Effector memory CD4-positive, alpha-beta T cell (primary cell): Measurements from ENCODE around the gene SPTBN2.

Experiments used
- DNase-seq, 3 donors: peaks; one replicate each; pipeline ENCODE4 v3.0.0-alpha.2; 2020
- H3K27ac ChIP-seq: 2 replicates; pipeline ENCODE4 v1.7.0; 2013; ENCODE audit warnings: mild to moderate bottlenecking, low read length, moderate library complexity; ENCODE audit not compliant: insufficient read depth, poor library complexity, severe bottlenecking
- H3K27me3 ChIP-seq: replicated peaks from 2 replicates; pipeline ENCODE4 v1.7.0; 2013; ENCODE audit warnings: mild to moderate bottlenecking, low read length; ENCODE audit not compliant: insufficient read depth, control insufficient read depth, poor library complexity, severe bottlenecking
- H3K36me3 ChIP-seq: 2 replicates; pipeline ENCODE4 v1.7.0; 2013; ENCODE audit warnings: mild to moderate bottlenecking, low read length, moderate library complexity; ENCODE audit not compliant: control insufficient read depth, insufficient read depth
- H3K4me1 ChIP-seq: 2 replicates; pipeline ENCODE4 v1.7.0; 2013; ENCODE audit warnings: low read length, mild to moderate bottlenecking; ENCODE audit not compliant: control insufficient read depth, insufficient read depth, poor library complexity, severe bottlenecking
- H3K4me3 ChIP-seq: 2 replicates; pipeline ENCODE4 v1.7.0; 2013; ENCODE audit warnings: low read length, low read depth, mild to moderate bottlenecking; ENCODE audit not compliant: insufficient read depth, poor library complexity, severe bottlenecking
- H3K9me3 ChIP-seq: 2 replicates; pipeline ENCODE4 v1.7.0; 2013; ENCODE audit warnings: mild to moderate bottlenecking, low read length, moderate library complexity; ENCODE audit not compliant: control insufficient read depth

SPTBN2 gene

DNA sequence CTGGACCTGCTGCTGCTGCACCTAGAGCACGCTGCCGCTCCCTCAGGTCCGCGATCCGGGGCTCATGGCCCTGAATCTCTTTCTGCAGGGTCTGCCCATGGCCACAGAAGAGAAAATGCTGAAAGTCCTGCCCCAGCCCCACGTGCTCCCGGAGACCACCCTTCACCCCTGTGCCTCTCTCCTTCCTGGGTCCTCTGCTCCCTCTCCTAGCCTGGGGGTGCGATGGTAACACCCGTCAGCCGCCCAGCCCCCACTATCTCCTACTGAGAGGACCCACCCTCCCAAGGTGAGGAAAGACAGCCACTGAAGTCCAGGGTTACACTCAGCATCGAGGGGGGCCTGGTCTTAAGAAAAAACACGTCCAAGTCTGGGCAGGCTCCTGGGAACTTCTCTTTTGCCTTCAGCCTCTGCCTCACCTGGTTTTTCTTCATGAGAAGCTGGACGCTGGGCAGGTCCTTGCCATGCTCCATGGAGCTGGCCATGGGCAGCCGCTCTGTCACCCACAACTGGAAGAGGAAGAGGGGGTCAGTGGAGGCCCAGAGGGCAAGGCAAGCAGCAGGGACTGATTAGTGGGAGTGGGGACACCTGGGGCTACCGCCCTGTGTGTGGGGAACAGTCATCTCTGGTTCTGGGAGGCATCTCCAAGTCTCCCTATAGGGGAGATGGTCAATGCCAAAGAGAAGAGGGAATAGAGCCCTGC is 35.5 kb downstream of the SPTBN2 start:
- no peak for DNase-seq
- H3K36me3 ChIP-seq, result no peaks in the 10 kb centered on the region
- H3K27me3 ChIP-seq, result no peaks in the 10 kb centered on the region
- H3K4me1 ChIP-seq, result no peaks in the 10 kb centered on the region
- H3K27ac ChIP-seq, result no peak overlapping the region
- H3K4me3 ChIP-seq, result no peak overlapping the region
- no peaks in the 10 kb centered on the region for H3K9me3 ChIP-seq

DNA sequence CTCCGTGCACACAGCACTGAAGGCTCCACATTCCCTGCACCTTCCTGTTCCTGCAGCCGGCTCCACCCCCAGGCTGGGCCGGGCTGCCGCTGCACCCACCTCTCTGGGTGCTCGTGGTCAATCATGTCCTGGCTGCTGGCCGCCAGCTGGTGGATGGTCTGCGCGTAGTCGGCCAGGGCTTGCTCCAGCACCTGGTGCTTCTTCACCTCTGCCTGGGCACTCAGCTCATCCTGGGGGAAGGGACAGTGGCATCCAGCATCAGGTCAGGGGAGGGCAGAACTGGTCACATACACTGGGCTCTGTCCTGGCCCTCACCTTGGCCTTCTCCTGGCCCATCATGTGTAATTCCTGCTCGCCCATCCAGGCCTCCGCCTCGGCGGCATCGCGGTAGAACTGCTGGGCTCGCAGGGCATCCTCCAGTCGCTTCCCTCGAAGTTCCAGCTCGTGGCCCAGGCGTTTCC is 36.1 kb downstream of the SPTBN2 start:
- Histone ChIP-seq H3K27ac (no peak overlapping the region), H3K4me3 (no peak overlapping the region), H3K36me3 (no peaks in the 10 kb centered on the region), H3K4me1 (no peaks in the 10 kb centered on the region), H3K9me3 (no peaks in the 10 kb centered on the region), H3K27me3 (no peaks in the 10 kb centered on the region)
- no peak for DNase-seq

DNA sequence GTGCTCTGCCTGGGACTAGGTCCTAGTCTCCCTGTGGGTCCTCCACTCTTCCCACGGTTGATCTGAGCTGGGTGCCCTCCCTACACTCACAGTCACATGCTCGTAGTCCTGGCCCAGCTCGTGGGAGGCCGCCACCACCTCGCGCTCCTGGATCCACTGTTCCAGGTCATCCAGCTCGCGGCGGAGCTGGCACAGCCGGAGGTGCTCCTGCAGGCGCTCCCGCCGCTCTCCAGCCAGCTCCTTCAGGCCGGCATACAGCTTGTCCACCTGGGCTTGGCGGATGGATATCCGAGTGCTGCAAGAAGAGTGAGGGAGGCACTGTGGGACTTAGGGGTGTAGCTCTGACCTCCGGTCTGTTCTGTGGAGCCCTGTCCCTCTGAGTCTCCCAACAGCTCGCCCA is 36.6 kb downstream of the SPTBN2 start:
- no peaks in the 10 kb centered on the region for H3K36me3 ChIP-seq
- DNase-seq, result no peak
- no peaks in the 10 kb centered on the region for H3K9me3 ChIP-seq
- no peak overlapping the region for H3K4me3 ChIP-seq
- H3K27me3 ChIP-seq, result no peaks in the 10 kb centered on the region
- no peaks in the 10 kb centered on the region for H3K4me1 ChIP-seq
- no peak overlapping the region for H3K27ac ChIP-seq

DNA sequence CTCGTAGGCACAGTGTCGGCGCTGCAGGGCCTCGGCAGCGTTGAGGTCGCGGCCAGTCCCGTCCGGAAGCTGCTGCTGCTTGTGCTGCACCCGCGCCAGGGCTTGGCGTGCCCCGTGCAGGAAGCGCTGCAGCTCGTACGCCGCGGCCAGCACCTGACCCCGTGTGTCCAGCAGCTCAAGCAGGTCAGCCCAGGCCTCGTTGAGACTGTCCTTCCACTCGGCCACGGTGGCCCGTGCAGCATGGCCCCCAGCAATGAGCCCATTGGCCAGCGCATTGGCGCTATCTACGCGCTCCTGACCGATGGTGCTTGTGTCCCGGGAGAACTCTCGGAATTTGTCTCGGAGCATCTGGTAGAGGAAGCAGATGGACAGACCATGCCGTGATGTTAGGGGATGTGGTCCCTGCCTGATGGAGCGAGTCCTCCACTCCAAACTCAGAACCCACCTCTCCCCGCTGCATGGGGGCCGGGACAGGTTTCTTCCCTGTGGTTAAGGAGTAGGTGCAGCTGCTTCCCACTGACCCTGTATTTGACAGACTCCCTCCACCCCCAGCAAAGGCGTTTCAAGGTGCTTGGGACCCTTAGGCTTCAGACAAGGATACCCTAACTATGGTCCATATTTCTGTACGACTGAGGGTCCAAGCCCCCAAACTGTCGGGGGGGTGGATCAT is 37.6 kb downstream of the SPTBN2 start:
- Histone ChIP-seq H3K36me3 (no peaks in the 10 kb centered on the region), H3K4me1 (no peaks in the 10 kb centered on the region), H3K27ac (no peak overlapping the region), H3K4me3 (no peak overlapping the region), H3K9me3 (no peaks in the 10 kb centered on the region), H3K27me3 (no peaks in the 10 kb centered on the region)
- no peak for DNase-seq

DNA sequence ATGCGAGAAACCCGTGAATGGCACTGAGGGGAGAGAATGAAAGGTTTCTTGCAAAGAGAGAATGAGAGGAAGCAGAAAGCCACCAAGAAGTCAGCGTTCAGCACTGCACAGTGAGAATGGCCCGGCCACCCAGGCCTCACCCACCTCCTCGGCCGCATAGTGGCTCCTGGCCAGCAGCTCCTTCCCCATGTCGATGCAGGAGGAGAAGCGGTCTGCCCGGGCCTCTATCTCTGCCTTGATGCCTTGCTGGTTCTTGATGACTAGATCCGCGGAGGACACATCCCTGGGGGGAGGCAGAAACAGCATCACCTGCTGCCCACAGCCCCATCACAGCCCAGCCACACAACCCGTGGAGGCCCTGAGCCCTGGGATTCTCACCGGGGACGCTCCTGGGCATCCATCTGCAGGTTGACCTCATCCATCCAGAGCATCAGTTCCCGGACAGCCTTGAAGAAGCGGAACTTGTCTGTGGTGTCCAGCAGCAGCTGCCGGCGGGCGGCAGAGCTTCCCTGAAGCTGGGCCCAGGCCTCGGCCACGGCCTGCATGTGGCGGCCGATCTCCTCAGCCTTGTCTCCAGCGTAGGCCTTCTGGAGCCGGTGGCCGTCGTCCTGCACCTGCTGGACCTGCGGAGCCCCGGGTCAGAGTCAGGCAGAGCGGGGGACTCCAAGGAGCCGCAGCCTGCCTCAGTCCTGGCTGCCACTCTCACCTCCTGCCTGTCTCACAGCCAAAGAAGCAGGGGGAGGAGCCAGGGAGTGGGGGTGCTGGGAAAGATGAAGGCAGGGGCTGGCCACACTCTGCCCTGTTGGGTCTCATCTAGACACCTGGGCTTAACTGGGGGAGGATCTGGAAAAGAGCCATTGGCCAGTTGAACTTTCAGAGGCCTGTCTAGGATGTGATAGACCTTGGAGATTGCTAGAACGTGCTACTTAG is 39.1 kb downstream of the SPTBN2 start:
- Histone ChIP-seq H3K4me3 (no peak overlapping the region), H3K27me3 (no peaks in the 10 kb centered on the region), H3K4me1 (no peaks in the 10 kb centered on the region), H3K36me3 (no peaks in the 10 kb centered on the region), H3K9me3 (no peaks in the 10 kb centered on the region), H3K27ac (no peak overlapping the region)
- DNase-seq, result no peak

DNA sequence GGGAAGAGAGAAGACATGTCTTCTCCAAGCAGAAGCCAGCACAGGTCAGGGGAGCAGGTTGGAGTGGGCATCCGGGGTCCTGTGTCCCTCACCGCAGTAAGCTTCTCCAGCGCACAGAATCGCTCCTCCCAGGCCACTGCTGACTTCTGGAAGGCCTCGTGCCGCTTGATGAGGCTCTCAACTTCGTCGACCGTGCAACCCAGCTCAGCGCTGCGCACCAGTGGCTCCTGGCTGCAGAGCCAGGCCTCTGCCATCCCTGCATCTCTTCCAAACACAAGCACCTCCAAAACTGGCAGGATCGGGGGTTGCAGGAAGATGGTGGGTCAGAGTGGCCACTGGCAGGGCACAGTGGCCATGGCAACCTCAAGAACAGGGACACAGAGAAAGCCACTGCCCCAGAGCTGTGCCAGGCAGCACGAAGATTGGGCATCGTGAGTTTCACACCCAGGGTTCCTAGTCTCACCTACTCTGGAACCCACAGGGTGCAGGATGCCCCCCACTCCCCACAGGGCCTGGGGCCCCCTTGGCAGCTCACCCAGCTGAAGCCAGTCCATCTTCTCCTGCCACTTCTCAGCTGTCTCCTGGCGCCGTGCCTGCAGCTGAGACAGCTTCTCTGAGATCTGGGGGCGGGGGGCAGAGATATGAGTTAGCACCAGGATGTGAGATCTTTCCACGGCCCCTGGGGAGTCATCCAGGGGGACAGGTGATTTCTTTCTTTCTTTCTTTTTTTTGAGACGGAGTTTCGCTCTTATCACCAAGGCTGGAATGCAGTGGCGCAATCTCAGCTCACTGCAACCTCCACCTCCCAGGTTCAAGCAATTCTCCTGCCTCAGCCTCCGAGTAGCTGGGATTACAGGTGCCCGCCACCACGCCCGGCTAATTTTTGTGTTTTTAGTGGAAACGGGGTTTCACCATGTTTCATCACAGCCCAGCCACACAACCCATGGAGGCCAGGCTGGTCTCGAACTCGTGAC is 40.2 kb downstream of the SPTBN2 start:
- no peaks in the 10 kb centered on the region for H3K27me3 ChIP-seq
- H3K4me3 ChIP-seq, result no peak overlapping the region
- no peaks in the 10 kb centered on the region for H3K36me3 ChIP-seq
- no peak overlapping the region for H3K27ac ChIP-seq
- H3K4me1 ChIP-seq, result no peaks in the 10 kb centered on the region
- no peaks in the 10 kb centered on the region for H3K9me3 ChIP-seq
- no peak for DNase-seq

DNA sequence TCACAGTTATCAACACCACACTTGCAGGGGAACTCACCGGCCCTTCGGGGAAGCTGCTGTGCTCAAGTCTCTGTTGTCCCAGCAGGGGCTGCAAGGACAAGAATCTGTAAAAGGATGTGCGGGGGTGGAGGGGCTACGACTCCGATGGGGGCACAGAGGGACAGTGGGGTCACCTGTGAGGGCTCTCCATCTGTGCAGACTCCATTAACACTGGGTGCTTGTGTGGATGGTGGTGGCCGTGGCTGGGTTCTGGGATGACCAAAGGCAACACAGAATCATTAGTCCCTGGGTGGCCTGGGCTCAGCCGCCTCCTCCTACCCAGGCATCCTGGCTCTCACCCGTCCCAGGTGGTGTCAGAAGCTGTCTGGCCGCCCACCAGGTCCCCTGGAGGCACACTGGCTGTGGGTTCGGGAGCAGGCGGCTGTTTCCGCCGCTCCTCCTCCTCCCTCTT is 41.2 kb downstream of the SPTBN2 start:
- no peak overlapping the region for H3K4me3 ChIP-seq
- H3K9me3 ChIP-seq, result no peaks in the 10 kb centered on the region
- no peaks in the 10 kb centered on the region for H3K4me1 ChIP-seq
- no peak for DNase-seq
- no peaks in the 10 kb centered on the region for H3K36me3 ChIP-seq
- H3K27ac ChIP-seq, result no peak overlapping the region
- no peaks in the 10 kb centered on the region for H3K27me3 ChIP-seq

DNA sequence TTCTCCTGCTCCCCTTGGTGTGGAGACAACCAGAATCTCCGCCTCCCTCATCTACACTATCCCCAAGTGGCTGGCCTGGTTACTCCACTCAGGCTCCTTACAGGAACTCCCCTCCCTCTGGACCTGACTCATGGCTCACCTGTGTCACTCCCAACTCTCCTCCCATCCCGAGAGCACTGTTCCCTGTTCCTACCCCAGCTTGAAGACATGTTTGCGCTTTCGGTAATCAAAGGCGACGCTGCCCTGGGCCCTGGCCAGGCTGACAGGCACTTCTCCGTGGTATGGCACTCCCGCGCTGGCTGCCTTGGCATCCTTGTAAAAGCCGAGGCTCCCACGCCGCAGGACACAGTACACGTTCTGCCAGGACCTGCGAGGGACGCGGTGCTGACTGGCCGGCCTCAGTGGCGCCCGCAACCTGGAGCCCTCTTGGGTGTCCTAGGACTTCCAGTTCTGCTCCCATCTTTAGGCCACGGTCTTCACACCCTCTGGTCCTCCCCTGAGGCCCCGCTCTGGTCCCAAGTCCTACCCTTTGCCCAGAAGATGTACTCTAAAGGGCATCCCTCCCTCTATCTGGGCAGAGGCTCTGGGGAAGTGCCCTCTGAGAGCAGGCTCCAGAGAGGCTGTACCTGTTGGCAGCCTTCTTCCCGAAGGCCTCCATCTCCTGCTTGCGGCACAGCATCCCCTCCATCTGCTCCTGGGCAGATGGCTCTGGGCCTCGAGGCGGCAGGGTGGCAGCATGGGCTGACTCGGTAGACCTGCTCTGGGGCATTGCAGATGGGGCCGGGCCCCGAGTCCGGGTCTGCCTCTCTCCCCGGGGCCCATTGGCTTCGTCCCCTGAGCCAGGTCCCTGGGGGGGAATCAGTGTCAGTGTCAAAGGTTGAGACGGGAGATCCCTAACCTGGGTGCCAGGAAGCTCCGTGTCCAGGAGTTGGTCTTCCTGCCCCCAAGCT is 41.9 kb downstream of the SPTBN2 start:
- Histone ChIP-seq H3K36me3 (no peaks in the 10 kb centered on the region), H3K27ac (no peak overlapping the region), H3K4me3 (no peak overlapping the region), H3K4me1 (no peaks in the 10 kb centered on the region), H3K9me3 (no peaks in the 10 kb centered on the region), H3K27me3 (no peaks in the 10 kb centered on the region)
- DNase-seq, result no peak
